Thoracic aorta (tissue), 2 donors: ENCODE results near the gene ZNF497. TPM values are rescaled to one million over a fixed set of nuclear protein-coding genes. Genes with fewer than 3 reads are reported as not detected.

Experiments
- ATAC-seq: fragments of 150-250 bp; one replicate; pipeline ENCODE4 v1.8.0; 2017; ENCODE audit warnings: low read depth; ENCODE audit not compliant: insufficient number of reproducible peaks, low FRiP score
- DNase-seq: peaks from one replicate; pipeline ENCODE4 v3.0.0-alpha.2; 2020; ENCODE audit warnings: low spot score
- H3K27ac ChIP-seq, 2 donors: fragments of 200-600 bp; sonication (generic); 1 replicate in 1 of 2; 2 replicates in 1 of 2; pipeline ENCODE4 v1.5.1; 2016; ENCODE audit warnings: mild to moderate bottlenecking in 2 of 2, moderate library complexity in 2 of 2
- H3K27me3 ChIP-seq: fragments of 200-600 bp; sonication (generic); replicated peaks from 2 replicates; pipeline ENCODE4 v1.6.0; 2016; ENCODE audit warnings: mild to moderate bottlenecking; ENCODE audit not compliant: insufficient read depth
- H3K36me3 ChIP-seq: fragments of 200-600 bp; sonication (generic); one replicate; pipeline ENCODE4 v1.5.1; 2016
- H3K4me1 ChIP-seq, 2 donors: fragments of 200-600 bp; sonication (generic); 1 replicate in 1 of 2; 2 replicates in 1 of 2; pipeline versions ENCODE4 v1.5.1 to v1.6.0; 2016; ENCODE audit warnings: low read depth in 2 of 2, mild to moderate bottlenecking in 1 of 2; ENCODE audit not compliant: control insufficient read depth in 1 of 2
- H3K4me3 ChIP-seq: fragments of 200-600 bp; sonication (generic); 2 replicates; pipeline ENCODE4 v1.5.1; 2016; ENCODE audit warnings: mild to moderate bottlenecking
- H3K9me3 ChIP-seq: fragments of 200-600 bp; sonication (generic); 2 replicates; pipeline ENCODE4 v1.5.1; 2016
- CTCF ChIP-seq: fragments of 200-600 bp; sonication (generic); IDR thresholded peaks from one replicate; pipeline ENCODE4 v1.5.1; 2019; ENCODE audit warnings: antibody characterized with exemption
- total RNA-seq, 2 donors: library from RNA; depleted of rRNA; stranded (reverse); fragments of >200 nt; gene quantifications; one replicate each; pipeline versions ENCODE4 v1.1.0 to v1.2.3, GENCODE V29; 2016

The ZNF497 gene
- total RNA-seq, 2 donors from 2014 or later, result 2.3 TPM; not detected in 1

- no peak for ATAC-seq
- no peak for DNase-seq
- no peak for TF ChIP-seq CTCF
- Histone ChIP-seq H3K36me3 (no peaks in the 10 kb centered on the region), H3K27ac (no peak overlapping the region), H3K27me3 (no peaks in the 10 kb centered on the region), H3K4me1 (peaks cover 0 to 6% of the 10 kb centered on the region in 2 donors), H3K9me3 (no peaks in the 10 kb centered on the region), H3K4me3 (no peak overlapping the region)
These were observed 7.2 kb downstream of the ZNF497 start for GRCh38 chr19:58355215-58355796.

GRCh38 chr19:58354478-58355030 is 8.0 kb downstream of the ZNF497 start:
- no peaks in the 10 kb centered on the region for H3K27me3 ChIP-seq
- no peak overlapping the region for H3K27ac ChIP-seq
- peaks cover 0 to 14% of the 10 kb centered on the region in 2 donors for H3K4me1 ChIP-seq
- H3K36me3 ChIP-seq, result no peaks in the 10 kb centered on the region
- ATAC-seq (no peak), DNase-seq (no peak)
- no peak for TF ChIP-seq CTCF
- H3K4me3 ChIP-seq, result no peak overlapping the region
- no peaks in the 10 kb centered on the region for H3K9me3 ChIP-seq

- no peak for TF ChIP-seq CTCF
- no peak for DNase-seq
- Histone ChIP-seq H3K36me3 (no peaks in the 10 kb centered on the region), H3K27me3 (no peaks in the 10 kb centered on the region), H3K9me3 (no peaks in the 10 kb centered on the region), H3K4me1 (peaks cover 0 to 14% of the 10 kb centered on the region in 2 donors), H3K4me3 (no peak overlapping the region), H3K27ac (no peak overlapping the region)
- no peak for ATAC-seq
These were observed 8.7 kb downstream of the ZNF497 start for GRCh38 chr19:58353717-58354477.

- Histone ChIP-seq H3K4me1 (peaks cover 0 to 14% of the 10 kb centered on the region in 2 donors), H3K36me3 (no peaks in the 10 kb centered on the region), H3K27me3 (no peaks in the 10 kb centered on the region), H3K27ac (no peak within 1 kb of the TSS), H3K9me3 (no peaks in the 10 kb centered on the region), H3K4me3 (no peak within 1 kb of the TSS)
- no peak for DNase-seq
- no peak for TF ChIP-seq CTCF
- no peak for ATAC-seq
These were observed 9.5 kb downstream of the ZNF497 start, which contains the start of gene A1BG for GRCh38 chr19:58352760-58353671. A1BG (minus strand) TSS chr19:58353492; CDS start chr19:58353437, 55 bp downstream.
